Thoracic aorta (tissue), 2 donors: ENCODE results near the gene LCK. TPM values are rescaled to one million over a fixed set of nuclear protein-coding genes. Genes with fewer than 3 reads are reported as not detected.
A peak's percentile ranks its signal among the peaks of the same experiment; 100 is the strongest.

ENCODE experiments used
- ATAC-seq: fragments of 150-250 bp; one replicate; pipeline ENCODE4 v1.8.0; 2017; ENCODE audit warnings: low read depth; ENCODE audit not compliant: insufficient number of reproducible peaks, low FRiP score
- DNase-seq: peaks from one replicate; pipeline ENCODE4 v3.0.0-alpha.2; 2020; ENCODE audit warnings: low spot score
- H3K27ac ChIP-seq, 2 donors: fragments of 200-600 bp; sonication (generic); 1 replicate in 1 of 2; 2 replicates in 1 of 2; pipeline ENCODE4 v1.5.1; 2016; ENCODE audit warnings: mild to moderate bottlenecking in 2 of 2, moderate library complexity in 2 of 2
- H3K27me3 ChIP-seq: fragments of 200-600 bp; sonication (generic); replicated peaks from 2 replicates; pipeline ENCODE4 v1.6.0; 2016; ENCODE audit warnings: mild to moderate bottlenecking; ENCODE audit not compliant: insufficient read depth
- H3K36me3 ChIP-seq: fragments of 200-600 bp; sonication (generic); one replicate; pipeline ENCODE4 v1.5.1; 2016
- H3K4me1 ChIP-seq, 2 donors: fragments of 200-600 bp; sonication (generic); 1 replicate in 1 of 2; 2 replicates in 1 of 2; pipeline versions ENCODE4 v1.5.1 to v1.6.0; 2016; ENCODE audit warnings: low read depth in 2 of 2, mild to moderate bottlenecking in 1 of 2; ENCODE audit not compliant: control insufficient read depth in 1 of 2
- H3K4me3 ChIP-seq: fragments of 200-600 bp; sonication (generic); 2 replicates; pipeline ENCODE4 v1.5.1; 2016; ENCODE audit warnings: mild to moderate bottlenecking
- H3K9me3 ChIP-seq: fragments of 200-600 bp; sonication (generic); 2 replicates; pipeline ENCODE4 v1.5.1; 2016
- total RNA-seq, 2 donors: library from RNA; depleted of rRNA; stranded (reverse); fragments of >200 nt; gene quantifications; one replicate each; pipeline versions ENCODE4 v1.1.0 to v1.2.3, GENCODE V29; 2016
- TF ChIP-seq, protein P1 (sequence below): fragments of 200-600 bp; sonication (generic); IDR thresholded peaks from one replicate; pipeline ENCODE4 v1.5.1; 2019; ENCODE audit warnings: antibody characterized with exemption

Gene LCK
- total RNA-seq, 2 donors from 2014 or later, result 4.1 to 10.5 TPM

DNA sequence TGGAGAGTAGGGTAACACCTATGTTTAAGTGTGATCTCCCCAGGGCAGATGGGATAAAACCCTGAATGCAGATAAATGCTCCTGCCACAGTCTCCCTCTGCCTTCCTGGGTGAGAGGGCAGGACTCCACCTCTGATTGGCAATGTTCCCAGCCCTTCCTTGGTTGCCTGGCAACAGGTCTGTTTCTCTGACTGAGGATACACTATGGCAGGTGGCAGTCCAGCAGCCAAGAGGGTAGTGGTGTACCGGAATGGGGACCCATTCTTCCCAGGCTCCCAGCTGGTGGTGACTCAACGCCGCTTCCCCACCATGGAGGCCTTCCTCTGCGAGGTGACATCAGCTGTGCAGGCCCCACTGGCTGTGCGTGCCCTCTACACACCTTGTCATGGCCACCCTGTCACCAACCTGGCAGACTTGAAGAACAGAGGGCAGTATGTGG is 42.2 kb upstream of the LCK start, which contains the start of gene DCDC2B:
Gene DCDC2B (plus strand): TSS at position 199 of the 438 bp plus-strand sequence. CDS start 5 bp downstream, at position 204.
- DNase-seq, result no peak
- Histone ChIP-seq H3K4me1 (peaks cover 5 to 14% of the 10 kb centered on the region in 2 donors), H3K9me3 (no peaks in the 10 kb centered on the region), H3K27me3 (no peaks in the 10 kb centered on the region), H3K27ac (no peak within 1 kb of the TSS), H3K36me3 (no peaks in the 10 kb centered on the region), H3K4me3 (no peak within 1 kb of the TSS)
- ATAC-seq, result no peak
- TF ChIP-seq, protein P1, sequence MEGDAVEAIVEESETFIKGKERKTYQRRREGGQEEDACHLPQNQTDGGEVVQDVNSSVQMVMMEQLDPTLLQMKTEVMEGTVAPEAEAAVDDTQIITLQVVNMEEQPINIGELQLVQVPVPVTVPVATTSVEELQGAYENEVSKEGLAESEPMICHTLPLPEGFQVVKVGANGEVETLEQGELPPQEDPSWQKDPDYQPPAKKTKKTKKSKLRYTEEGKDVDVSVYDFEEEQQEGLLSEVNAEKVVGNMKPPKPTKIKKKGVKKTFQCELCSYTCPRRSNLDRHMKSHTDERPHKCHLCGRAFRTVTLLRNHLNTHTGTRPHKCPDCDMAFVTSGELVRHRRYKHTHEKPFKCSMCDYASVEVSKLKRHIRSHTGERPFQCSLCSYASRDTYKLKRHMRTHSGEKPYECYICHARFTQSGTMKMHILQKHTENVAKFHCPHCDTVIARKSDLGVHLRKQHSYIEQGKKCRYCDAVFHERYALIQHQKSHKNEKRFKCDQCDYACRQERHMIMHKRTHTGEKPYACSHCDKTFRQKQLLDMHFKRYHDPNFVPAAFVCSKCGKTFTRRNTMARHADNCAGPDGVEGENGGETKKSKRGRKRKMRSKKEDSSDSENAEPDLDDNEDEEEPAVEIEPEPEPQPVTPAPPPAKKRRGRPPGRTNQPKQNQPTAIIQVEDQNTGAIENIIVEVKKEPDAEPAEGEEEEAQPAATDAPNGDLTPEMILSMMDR, result no peak

DNA sequence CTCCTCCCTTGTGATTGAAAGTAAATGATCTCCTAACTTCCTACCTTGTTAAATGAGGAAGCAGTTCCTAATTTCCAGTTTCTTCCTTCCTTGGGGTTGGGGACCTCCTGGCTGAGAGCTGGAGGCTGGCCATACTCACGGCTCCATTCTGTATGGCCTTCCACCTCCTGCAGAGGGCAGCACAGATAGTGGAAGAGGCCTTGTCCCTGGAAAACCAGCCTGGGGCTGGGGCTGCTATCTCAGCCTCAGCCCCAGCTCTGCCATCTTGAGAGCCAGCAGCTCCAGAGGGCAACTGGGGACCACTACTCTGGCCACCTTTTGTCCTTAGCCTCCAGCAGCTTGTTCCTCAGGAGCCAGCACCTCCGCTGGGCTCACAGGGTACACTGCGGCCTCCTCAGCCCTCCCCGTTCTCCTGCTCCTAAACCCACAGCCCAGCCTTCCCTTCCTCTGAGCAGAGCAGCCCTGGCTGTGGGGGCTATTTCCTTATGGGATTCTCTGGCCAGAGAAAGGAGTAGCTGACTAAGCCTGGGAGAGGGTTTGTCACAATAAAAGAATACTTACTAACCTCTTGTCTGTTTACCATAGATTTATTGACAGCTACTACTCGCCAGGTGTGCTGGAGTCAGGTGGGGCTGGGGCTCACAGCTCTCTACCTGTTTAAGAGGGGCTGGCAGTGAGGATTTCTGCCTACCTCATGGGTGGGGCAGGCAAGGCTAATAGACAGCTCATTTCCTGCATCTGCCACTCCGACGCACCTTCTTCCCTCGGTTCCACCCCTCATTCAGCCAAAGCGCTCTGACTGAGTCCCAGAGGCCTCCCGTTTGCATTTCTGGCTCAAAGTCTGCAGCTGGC is 35.2 kb upstream of the LCK start:
- no peak for DNase-seq
- Histone ChIP-seq H3K36me3 (peaks cover 31% of the 10 kb centered on the region), H3K27me3 (no peaks in the 10 kb centered on the region), H3K4me1 (peaks cover 1 to 9% of the 10 kb centered on the region in 2 donors), H3K4me3 (no peak overlapping the region), H3K27ac (no peak overlapping the region), H3K9me3 (no peaks in the 10 kb centered on the region)
- TF ChIP-seq, protein P1, result peak; percentile 53
- ATAC-seq, result no peak

DNA sequence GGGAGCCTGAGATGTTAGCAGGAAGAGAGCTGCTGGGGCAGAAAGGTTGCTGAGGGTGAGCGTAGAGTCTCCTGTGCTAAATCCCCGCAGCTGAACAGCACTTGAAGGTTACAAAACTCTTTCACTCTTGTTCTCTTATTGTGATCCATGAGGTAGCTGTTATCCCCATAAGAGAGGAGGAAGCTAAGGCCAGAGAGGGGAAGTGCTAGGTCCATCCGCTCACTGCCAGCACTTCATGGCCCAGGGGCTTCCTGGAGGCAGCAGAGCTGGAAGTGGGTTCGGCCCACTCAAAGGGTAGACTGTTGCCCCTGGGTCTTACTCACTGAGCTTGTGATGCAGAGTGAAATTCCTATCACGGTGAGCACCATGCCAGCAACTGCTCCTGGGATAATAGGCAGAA is 34.5 kb upstream of the LCK start:
- H3K4me1 ChIP-seq, result peaks cover 8 to 16% of the 10 kb centered on the region in 2 donors
- peaks cover 31% of the 10 kb centered on the region for H3K36me3 ChIP-seq
- DNase-seq, result no peak
- no peak for ATAC-seq
- H3K27me3 ChIP-seq, result no peaks in the 10 kb centered on the region
- no peak overlapping the region for H3K4me3 ChIP-seq
- TF ChIP-seq, protein P1, result no peak
- no peak overlapping the region for H3K27ac ChIP-seq
- no peaks in the 10 kb centered on the region for H3K9me3 ChIP-seq

DNA sequence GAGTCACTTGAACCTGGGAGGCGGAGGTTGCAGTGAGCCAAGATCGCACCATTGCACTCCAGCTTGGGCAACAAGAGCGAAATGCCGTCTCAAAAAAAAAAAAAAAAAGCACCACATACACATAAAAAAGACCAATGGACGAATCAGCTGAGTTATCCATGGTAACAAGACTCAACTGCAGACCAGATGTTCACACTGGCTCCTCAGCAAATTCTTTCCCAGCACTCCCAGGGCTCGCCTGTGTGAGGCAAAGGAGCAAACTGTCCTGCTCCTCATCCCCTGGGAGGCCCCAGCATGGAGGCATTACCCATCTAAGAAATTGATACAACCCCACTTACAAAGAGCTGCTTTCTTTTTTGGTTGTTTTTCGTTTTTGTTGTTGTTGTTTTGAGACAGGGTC is 32.0 kb upstream of the LCK start:
- Histone ChIP-seq H3K27ac (no peak overlapping the region), H3K4me1 (peaks cover 19 to 30% of the 10 kb centered on the region in 2 donors), H3K4me3 (no peak overlapping the region), H3K36me3 (peaks cover 35% of the 10 kb centered on the region), H3K27me3 (no peaks in the 10 kb centered on the region), H3K9me3 (no peaks in the 10 kb centered on the region)
- TF ChIP-seq, protein P1, result no peak
- DNase-seq (no peak), ATAC-seq (no peak)

DNA sequence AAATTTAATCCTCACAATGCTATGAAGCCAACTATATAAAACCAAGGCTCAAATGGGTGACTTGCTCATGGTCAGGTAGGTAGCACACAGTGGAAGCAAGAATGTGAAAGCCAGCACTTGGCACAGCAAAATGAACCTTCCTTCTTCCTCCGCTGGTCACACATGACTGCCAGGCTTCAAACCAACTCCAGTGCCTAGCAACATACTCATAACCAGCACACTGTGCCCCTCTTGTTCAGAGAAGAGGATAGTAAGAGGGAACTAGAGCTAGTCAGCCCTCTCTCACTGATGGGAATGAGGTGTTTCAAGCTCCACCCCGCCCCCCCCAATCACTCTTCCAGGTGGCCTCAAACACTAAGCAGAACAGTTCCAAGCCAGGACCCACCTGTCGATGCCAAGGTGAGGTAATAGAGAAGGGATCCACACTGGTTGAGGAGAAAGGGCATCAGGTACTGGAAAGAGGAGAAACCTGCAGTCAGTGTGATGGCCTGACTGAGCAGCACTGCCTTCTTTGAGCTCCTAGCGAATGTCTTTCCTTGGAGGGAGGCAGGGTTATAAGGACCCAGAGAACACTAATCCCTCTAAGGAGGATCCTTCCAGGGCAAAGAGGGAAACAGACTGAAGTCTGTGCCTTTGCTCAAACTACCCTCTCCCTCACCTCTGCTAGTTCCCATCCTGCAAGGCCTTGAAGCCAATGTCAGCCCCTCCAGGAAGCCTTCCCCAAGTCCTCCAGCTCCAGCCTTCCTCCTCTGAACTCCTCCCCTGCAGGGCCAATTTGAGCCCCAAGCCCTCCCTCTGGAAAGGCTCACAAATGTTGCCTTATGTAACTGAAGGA is 30.1 kb upstream of the LCK start:
- H3K36me3 ChIP-seq, result peaks cover 35% of the 10 kb centered on the region
- DNase-seq (no peak), ATAC-seq (no peak)
- no peak overlapping the region for H3K27ac ChIP-seq
- no peaks in the 10 kb centered on the region for H3K27me3 ChIP-seq
- H3K4me1 ChIP-seq, result peaks cover 19 to 31% of the 10 kb centered on the region in 2 donors
- TF ChIP-seq, protein P1, result no peak
- H3K9me3 ChIP-seq, result no peaks in the 10 kb centered on the region
- peak overlapping the region; percentile 99 for H3K4me3 ChIP-seq
